Measurements from ENCODE around the gene SIRPG.

DNA sequence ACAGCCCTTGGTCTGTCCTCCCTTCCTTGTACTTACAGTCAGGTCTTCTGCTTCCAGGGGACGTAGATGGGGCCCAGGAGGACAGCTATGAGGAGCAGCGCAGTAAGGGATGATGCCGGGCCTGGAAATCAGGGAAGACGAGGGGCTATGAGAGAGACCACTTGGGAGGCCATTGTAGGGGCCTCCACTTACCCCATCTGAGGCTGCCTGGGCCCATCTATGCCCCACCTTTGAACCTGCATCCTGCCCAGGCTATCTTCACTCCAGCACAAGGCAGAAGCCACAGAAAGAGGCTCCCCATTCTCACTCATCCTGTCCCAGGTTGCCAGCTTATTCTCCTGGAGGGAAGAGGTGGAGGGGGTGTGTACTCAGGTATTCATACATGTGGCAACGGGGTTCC lies 27.4 kb downstream of the SIRPG start:
- TF ChIP-seq POLR2AphosphoS5 (IDR thresholded peaks at IDR 0.05) (no peak), POLR2A (IDR thresholded peaks at IDR 0.05) (no peak), CTCF (IDR thresholded peaks at IDR 0.05 in 8 of 11, conservative IDR thresholded peaks at IDR 0.05 in 3 of 11) (no peak)
